Upper lobe of left lung (tissue), 4 donors: ENCODE data around the gene ASPDH.

Experiments used
- CTCF ChIP-seq, 6 experiments: fragments of 450-650 bp in 4 of 6; fragments of 200-600 bp in 2 of 6; sonication (generic) in 2 of 6; IDR thresholded peaks; one replicate each; pipeline ENCODE4 v1.5.1; 2016 to 2019; ENCODE audit warnings: antibody characterized with exemption in 6 of 6
- EP300 ChIP-seq, 4 donors: sonication (generic); formaldehyde crosslinking; IDR thresholded peaks; one replicate each; pipeline ENCODE4 v1.5.1; 2017; ENCODE audit warnings: antibody characterized with exemption in 4 of 4, control low read depth in 2 of 4
- POLR2A ChIP-seq, 4 donors: fragments of 450-650 bp; IDR thresholded peaks; one replicate each; pipeline ENCODE4 v1.5.1; 2016 to 2017; ENCODE audit warnings: antibody characterized with exemption in 4 of 4, mild to moderate bottlenecking in 2 of 4
- POLR2AphosphoS5 ChIP-seq, 2 donors: sonication (generic); formaldehyde crosslinking; IDR thresholded peaks; one replicate each; pipeline ENCODE4 v1.5.1; 2017; ENCODE audit warnings: antibody characterized with exemption in 2 of 2

DNA sequence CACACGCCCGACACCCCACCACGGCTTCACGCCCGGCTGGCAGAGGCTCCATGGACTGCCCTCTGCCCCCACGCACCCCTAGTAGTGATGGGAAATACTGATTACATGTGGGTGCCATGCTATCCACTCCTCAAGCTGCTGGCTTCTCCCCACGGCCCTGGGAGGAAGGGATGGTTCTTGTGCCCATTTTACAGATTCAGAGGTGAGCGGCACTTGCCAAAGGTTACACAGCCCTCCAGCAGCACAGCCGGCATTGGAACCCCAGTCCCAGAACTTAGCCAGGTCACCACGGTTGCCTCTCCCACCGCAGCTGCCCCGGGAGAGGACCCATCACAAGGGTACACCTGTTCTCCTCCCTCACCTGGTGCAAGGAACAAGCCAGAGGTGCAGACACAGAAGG is 41.3 kb upstream of the ASPDH start:
- TF ChIP-seq CTCF (IDR thresholded peaks at IDR 0.05) = no peak
- no peak for TF ChIP-seq POLR2AphosphoS5 (IDR thresholded peaks at IDR 0.05)
- TF ChIP-seq POLR2A (IDR thresholded peaks at IDR 0.05) = no peak
- TF ChIP-seq EP300 (IDR thresholded peaks at IDR 0.05) = no peak
